ENCODE results near the gene UBA6.

The UBA6 gene

DNA sequence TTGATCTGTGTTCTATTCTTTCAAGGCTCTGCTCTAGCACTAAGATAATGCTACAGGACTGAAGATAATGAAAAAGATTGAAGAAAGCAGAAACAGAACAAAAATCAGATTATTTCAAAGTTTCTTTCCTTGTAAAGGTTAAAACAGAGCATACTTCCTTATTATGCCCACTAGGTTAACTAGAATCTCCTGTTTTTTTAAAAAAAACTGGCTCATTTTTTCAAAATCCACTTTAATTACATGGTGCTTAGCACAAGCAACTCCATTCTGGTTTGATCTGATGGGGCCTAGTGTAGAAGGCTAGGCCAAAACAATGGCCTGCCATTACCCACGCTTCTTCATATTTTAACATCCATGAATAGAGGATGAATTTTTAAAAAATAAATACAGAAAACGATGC, 1.2 kb upstream of the UBA6 start:
- peak overlapping the region; percentile 100; the same call in 1 of the 2 replicates for H3K4me3 ChIP-seq (ENCODE audit: low read depth, low read length)

DNA sequence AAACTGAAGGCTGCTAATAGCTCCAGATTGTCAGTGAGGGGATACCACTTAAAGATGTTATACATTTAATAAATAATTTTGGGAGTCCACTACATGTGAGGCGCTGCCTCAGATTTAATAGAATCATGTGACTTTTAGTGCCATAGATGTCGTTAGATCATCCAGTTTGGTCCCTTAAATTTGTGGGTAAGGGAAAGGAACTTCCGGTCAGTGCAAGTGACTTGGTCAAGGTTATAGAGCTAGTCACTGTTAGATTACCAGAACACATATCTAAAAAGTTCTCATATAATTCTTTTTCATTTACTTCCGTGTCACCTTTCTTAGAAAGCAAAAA, 529 bp upstream of the UBA6 start:
- DNase-seq (ENCODE audit: low read depth), result no peak
- TF ChIP-seq, protein P1, sequence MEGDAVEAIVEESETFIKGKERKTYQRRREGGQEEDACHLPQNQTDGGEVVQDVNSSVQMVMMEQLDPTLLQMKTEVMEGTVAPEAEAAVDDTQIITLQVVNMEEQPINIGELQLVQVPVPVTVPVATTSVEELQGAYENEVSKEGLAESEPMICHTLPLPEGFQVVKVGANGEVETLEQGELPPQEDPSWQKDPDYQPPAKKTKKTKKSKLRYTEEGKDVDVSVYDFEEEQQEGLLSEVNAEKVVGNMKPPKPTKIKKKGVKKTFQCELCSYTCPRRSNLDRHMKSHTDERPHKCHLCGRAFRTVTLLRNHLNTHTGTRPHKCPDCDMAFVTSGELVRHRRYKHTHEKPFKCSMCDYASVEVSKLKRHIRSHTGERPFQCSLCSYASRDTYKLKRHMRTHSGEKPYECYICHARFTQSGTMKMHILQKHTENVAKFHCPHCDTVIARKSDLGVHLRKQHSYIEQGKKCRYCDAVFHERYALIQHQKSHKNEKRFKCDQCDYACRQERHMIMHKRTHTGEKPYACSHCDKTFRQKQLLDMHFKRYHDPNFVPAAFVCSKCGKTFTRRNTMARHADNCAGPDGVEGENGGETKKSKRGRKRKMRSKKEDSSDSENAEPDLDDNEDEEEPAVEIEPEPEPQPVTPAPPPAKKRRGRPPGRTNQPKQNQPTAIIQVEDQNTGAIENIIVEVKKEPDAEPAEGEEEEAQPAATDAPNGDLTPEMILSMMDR (IDR thresholded peaks at IDR 0.05; ENCODE audit: low read depth, low read length, missing control alignments), result no peak
- peak overlapping the region; percentile 100 for H3K4me3 ChIP-seq (ENCODE audit: low read depth, low read length)

More for the DNA sequence above, 1.2 kb upstream of the UBA6 start:
- TF ChIP-seq, protein P1 (IDR thresholded peaks at IDR 0.05; ENCODE audit: low read depth, low read length, missing control alignments), result no peak
- no peak for DNase-seq (ENCODE audit: low read depth)

DNA sequence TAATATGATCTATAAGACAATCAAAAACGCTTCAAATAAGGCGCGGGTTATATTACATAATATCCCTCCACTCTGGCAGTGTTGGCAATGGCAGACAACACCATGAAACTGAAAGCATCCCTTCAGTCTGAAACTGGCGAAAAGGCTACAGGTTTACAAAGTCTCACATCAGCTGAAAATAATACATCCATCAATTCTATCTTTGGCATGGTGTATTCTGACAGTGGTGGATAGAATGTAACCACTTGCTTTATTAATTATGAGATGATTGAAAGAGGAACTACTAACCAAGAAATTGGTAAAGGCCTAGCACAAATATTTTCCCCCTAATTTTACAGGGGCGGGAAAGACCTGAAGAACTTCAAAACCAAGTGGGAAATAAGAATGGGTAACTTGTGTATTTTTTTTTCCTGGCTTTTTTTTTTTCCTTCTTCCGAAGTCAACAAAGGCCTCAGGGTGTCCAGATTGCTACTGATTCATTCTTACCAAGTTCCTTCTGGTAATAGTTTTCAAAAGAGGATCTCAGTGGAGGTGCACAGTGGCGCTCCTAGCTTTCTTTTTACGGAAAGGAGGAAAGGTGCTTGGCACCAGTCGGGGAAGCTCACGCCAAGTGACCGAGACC, 728 bp downstream of the UBA6 start:
- peak overlapping the region; percentile 100 for H3K4me3 ChIP-seq (ENCODE audit: low read depth, low read length)
- peak; percentile 18 for DNase-seq (ENCODE audit: low read depth)

DNA sequence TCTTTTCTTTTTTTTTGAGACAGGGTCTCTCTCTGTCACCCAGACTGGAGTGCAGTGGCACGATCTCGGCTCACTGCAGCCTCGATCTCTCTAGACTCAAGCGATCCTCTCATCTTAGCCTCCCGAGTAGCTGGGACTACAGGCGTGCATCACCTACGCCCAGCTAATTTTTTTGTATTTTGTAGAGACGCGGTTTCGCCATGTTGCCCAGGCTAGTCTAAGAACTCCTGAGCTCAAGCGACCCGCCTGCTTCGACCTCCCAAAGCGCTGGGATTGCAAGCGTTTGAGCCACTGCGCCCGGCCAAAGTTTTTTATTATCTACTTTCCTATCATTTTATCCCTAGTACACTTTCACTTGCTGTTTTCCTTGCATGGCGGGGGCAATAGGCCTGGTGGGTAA, 1.4 kb downstream of the UBA6 start:
- H3K4me3 ChIP-seq (ENCODE audit: low read depth, low read length), result peak overlapping the region; percentile 100
- TF ChIP-seq, protein P1 (IDR thresholded peaks at IDR 0.05; ENCODE audit: low read depth, low read length, missing control alignments), result no peak
- DNase-seq (ENCODE audit: low read depth), result no peak

More for the DNA sequence above, 728 bp downstream of the UBA6 start:
- TF ChIP-seq, protein P1 (IDR thresholded peaks at IDR 0.05; ENCODE audit: low read depth, low read length, missing control alignments), result no peak

DNA sequence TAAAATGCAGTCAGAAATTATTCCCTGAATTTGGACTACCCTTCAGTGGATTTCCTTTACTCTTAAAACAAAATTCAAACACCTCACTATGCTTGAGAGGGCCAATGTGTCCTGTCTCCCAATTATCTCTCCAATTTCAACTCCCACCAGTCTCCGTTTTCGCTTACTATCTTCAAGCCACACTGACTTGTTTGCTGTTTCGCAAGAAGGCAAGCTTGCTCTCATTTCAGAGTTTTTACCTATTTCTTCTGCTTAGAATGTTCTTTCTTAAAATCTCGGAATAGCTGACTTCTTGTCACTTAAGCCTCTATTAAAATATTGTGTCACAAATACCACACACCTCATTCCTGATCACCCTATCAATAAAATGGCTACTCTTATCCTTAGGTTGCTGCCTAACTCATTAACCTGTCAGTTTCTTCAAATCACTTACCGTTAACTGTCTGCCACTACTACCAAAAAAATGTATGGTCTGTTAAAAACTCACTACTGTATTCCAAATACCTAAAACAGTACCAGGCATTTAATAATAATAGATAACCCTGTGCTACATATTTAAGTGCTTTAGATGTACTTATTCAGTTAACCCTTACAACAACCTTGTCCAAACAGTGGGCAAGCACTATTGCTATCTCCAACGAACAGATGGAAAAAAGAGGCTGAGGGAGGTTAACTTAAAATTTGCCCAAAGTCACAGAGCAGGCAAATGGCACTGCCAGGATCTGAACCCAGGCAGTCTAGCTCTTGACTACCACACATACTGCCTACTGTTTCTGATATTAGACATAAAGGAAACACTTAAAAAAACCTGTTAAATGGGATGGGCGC, 2.9 kb downstream of the UBA6 start:
- TF ChIP-seq, protein P1 (IDR thresholded peaks at IDR 0.05; ENCODE audit: low read depth, low read length, missing control alignments), result no peak
- no peak overlapping the region for H3K4me3 ChIP-seq (ENCODE audit: low read depth, low read length)
- no peak for DNase-seq (ENCODE audit: low read depth)

DNA sequence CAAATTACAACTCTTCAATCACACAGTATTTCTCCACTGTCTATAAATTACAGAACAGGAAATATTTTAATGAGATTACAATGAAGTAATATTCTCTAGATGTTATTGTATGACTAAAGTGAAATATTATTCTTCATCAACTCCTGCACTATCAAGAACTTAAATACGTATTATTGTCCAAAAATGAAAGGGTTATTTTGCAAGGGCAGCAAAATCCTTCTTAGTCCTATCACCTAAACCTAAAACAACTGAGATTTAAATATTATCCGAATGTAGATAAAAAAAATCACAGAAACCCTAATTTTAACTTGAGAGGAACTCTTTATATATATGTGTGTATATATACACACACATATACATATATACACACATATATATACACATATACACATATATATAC, 4.9 kb downstream of the UBA6 start:
- TF ChIP-seq, protein P1 (IDR thresholded peaks at IDR 0.05; ENCODE audit: low read depth, low read length, missing control alignments), result no peak
- no peak overlapping the region for H3K4me3 ChIP-seq (ENCODE audit: low read depth, low read length)
- no peak for DNase-seq (ENCODE audit: low read depth)

Measured in GM12864 (cell line).